K562 (cell line): ENCODE measurements around the gene LACTB. TPM values are rescaled to one million over a fixed set of nuclear protein-coding genes. Genes with fewer than 3 reads are reported as not detected.

Source experiments
- ADNP ChIP-seq: fragments of 200-800 bp; sonication (Bioruptor generic); IDR thresholded peaks from 2 replicates; pipeline ENCODE4 v1.6.1; 2016; ENCODE audit warnings: missing genetic modification characterization, missing compliant biosample characterization
- BHLHE40 ChIP-seq: IDR thresholded peaks from 2 replicates; pipeline ENCODE4 v1.6.1; 2011; ENCODE audit warnings: low read length, improper control_type of control experiment
- DACH1 ChIP-seq: fragments of 450-650 bp; IDR thresholded peaks from 2 replicates; pipeline ENCODE4 v1.6.1; 2018; ENCODE audit not compliant: partially characterized antibody
- DPF2 ChIP-seq: fragments of 450-650 bp; IDR thresholded peaks from 2 replicates; pipeline ENCODE4 v1.6.1; 2016
- FIP1L1 ChIP-seq: fragments of 200-400 bp; formaldehyde crosslinking; IDR thresholded peaks from 2 replicates; pipeline ENCODE4 v1.6.1; 2018; ENCODE audit warnings: mild to moderate bottlenecking, low read depth, low read length; ENCODE audit not compliant: poor library complexity, severe bottlenecking
- L3MBTL2 ChIP-seq: fragments of 450-650 bp; IDR thresholded peaks from 2 replicates; pipeline ENCODE4 v1.6.1; 2016; ENCODE audit warnings: mild to moderate bottlenecking, moderate library complexity
- LARP7 ChIP-seq: fragments of 450-650 bp; IDR thresholded peaks from 2 replicates; pipeline ENCODE4 v1.6.1; 2016
- MAFG ChIP-seq: fragments of 450-650 bp; conservative IDR thresholded peaks from 2 replicates; pipeline ENCODE4 v1.6.1; 2016; ENCODE audit warnings: missing genetic modification characterization, missing compliant biosample characterization
- MCM7 ChIP-seq, 2 experiments: fragments of 450-650 bp; IDR thresholded peaks; 2 replicates each; pipeline ENCODE4 v1.6.1; 2016 to 2018
- NR2C2 ChIP-seq, 2 experiments: fragments of 200-800 bp in 1 of 2; sonication (Bioruptor generic) in 1 of 2; sonication (generic) in 1 of 2; formaldehyde crosslinking in 1 of 2; IDR thresholded peaks; 2 replicates each; pipeline versions ENCODE4 v1.6.1 to v1.8.0; 2016 to 2022; ENCODE audit warnings: mild to moderate bottlenecking in 1 of 2, missing compliant biosample characterization in 1 of 2, missing genetic modification characterization in 1 of 2, missing genetic modification reagents in 1 of 2
- NR4A1 ChIP-seq, 2 experiments: fragments of 250-450 bp in 1 of 2; fragments of 450-650 bp in 1 of 2; sonication (Bioruptor Pico) in 1 of 2; IDR thresholded peaks; 2 replicates each; pipeline versions ENCODE4 v1.4.0 to v1.6.1; 2016 to 2020; ENCODE audit warnings: mild to moderate bottlenecking in 2 of 2, missing compliant biosample characterization in 1 of 2, missing genetic modification characterization in 1 of 2, moderate library complexity in 1 of 2
- OTX1 ChIP-seq: fragments of 450-650 bp; formaldehyde crosslinking; IDR thresholded peaks from 2 replicates; pipeline ENCODE4 v1.4.0; 2022; ENCODE audit warnings: mild to moderate bottlenecking
- PHF21A ChIP-seq: fragments of 450-650 bp; IDR thresholded peaks from 2 replicates; pipeline ENCODE4 v1.6.1; 2017; ENCODE audit warnings: low read depth, borderline replicate concordance
- POLR2B ChIP-seq: fragments of 450-650 bp; IDR thresholded peaks from 2 replicates; pipeline ENCODE4 v1.6.1; 2018; ENCODE audit warnings: low read depth; ENCODE audit not compliant: partially characterized antibody
- RB1 ChIP-seq: fragments of 450-650 bp; IDR thresholded peaks from 2 replicates; pipeline ENCODE4 v1.6.1; 2017; ENCODE audit warnings: low read depth, mild to moderate bottlenecking
- RCOR1 ChIP-seq, 2 experiments: IDR thresholded peaks; 2 replicates each; pipeline ENCODE4 v1.6.1; 2012; ENCODE audit warnings: low read depth in 2 of 2, low read length in 2 of 2, borderline replicate concordance in 1 of 2, improper control_type of control experiment in 1 of 2
- SMARCB1 ChIP-seq: IDR thresholded peaks from 2 replicates; pipeline ENCODE4 v1.6.1; 2011; ENCODE audit warnings: improper control_type of control experiment, low read depth; ENCODE audit not compliant: insufficient read length
- ZNF121 ChIP-seq: sonication (generic); formaldehyde crosslinking; conservative IDR thresholded peaks from 2 replicates; pipeline ENCODE4 v1.8.0; 2022; ENCODE audit warnings: missing genetic modification reagents
- ZNF134 ChIP-seq: fragments of 250-450 bp; sonication (Bioruptor Pico); conservative IDR thresholded peaks from 2 replicates; pipeline ENCODE4 v1.4.0; 2020
- ZNF75A ChIP-seq: fragments of 450-650 bp; formaldehyde crosslinking; IDR thresholded peaks from 2 replicates; pipeline ENCODE4 v1.4.0; 2020; ENCODE audit warnings: mild to moderate bottlenecking
- ZNF77 ChIP-seq: fragments of 250-450 bp; sonication (Bioruptor Pico); IDR thresholded peaks from 2 replicates; pipeline ENCODE4 v1.5.0; 2020
- polyA plus RNA-seq, 8 experiments: library from polyadenylated mRNA; depleted of rRNA in 4 of 8; stranded (reverse) in 5 of 8; unstranded in 3 of 8; fragments of >200 nt; fragmentation: Nextera tagmentation in 2 of 8; fragmentation: Illumina TruSeq in 1 of 8; extraction: Ambion mirVana in 2 of 8; extraction: Trizol in 1 of 8; gene quantifications; 2 replicates each; pipeline versions ENCODE4 v1.2.1 to v1.2.3, GENCODE V29; 2011 to 2014; ENCODE audit warnings: inconsistent platforms in 1 of 8, missing spikeins in 1 of 8
- total RNA-seq, 7 experiments: library from RNA; depleted of rRNA in 6 of 7; stranded (reverse); fragments of >200 nt in 6 of 7; fragmentation: Illumina TruSeq in 2 of 7; extraction: Trizol in 2 of 7; gene quantifications; 2 replicates each; pipeline versions ENCODE4 v1.2.1 to v1.2.3, GENCODE V29; 2011 to 2021; ENCODE audit warnings: low replicate concordance in 1 of 7
- TF ChIP-seq, protein P1 (sequence below), 2 experiments: IDR thresholded peaks in 1 of 2; conservative IDR thresholded peaks in 1 of 2; 2 replicates each; pipeline ENCODE4 v1.6.1; 2016; ENCODE audit warnings: low read depth in 2 of 2, mild to moderate bottlenecking in 1 of 2, missing compliant biosample characterization in 1 of 2, missing genetic modification characterization in 1 of 2, moderate library complexity in 1 of 2
- TF ChIP-seq, protein P2 (sequence below): IDR thresholded peaks from 3 replicates; pipeline ENCODE4 v1.6.1; 2011; ENCODE audit warnings: borderline replicate concordance, mild to moderate bottlenecking; ENCODE audit not compliant: insufficient read length, insufficient read depth

The LACTB gene
- total and polyA plus RNA-seq, 9 of the 15 experiments (the other 6 are each of a cell fraction or from before 2014, with no cell fraction given), result 3.1 to 15.5 (median 9.8) TPM

DNA sequence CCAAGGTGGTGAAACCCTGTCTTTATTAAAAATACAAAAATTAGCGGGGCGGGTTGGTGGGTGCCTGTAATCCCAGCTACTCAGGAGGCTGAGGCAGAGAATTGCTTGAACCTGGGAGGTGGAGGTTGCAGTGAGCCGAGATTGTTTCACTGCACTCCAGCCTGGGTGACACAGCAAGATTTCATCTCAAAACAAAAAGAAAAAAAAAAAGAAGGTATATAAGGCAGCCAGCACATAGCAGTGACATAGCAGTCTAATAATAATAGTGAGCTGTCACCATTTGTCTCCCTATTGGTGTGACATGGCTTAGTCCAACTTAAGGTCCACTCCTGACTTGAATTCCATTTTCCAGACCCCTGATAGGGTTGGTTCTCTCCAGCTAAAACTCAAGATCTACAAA is 8.8 kb upstream of the LACTB start (continued):
- TF ChIP-seq ZNF121 (CRISPR knock-in tag) (no peak), FIP1L1 (no peak), LARP7 (no peak), POLR2B (no peak), ZNF75A (no peak), ADNP (no peak), MCM7 (IDR thresholded peaks at IDR 0.05) (no peak), DPF2 (peak; percentile 60), ZNF77 (no peak), L3MBTL2 (no peak), NR4A1 (CRISPR knock-in tag; IDR thresholded peaks at IDR 0.05) (no peak), NR4A1 (tag; IDR thresholded peaks at IDR 0.05) (no peak), ZNF134 (CRISPR knock-in tag) (no peak), BHLHE40 (no peak), MAFG (peak; percentile 93), PHF21A (0 out of 2 replicates have a peak, but pooled peaks have one; percentile 14), OTX1 (CRISPR knock-in tag) (no peak), DACH1 (peak; percentile 11), SMARCB1 (no peak), NR2C2 (CRISPR knock-in tag; IDR thresholded peaks at IDR 0.05) (no peak), NR2C2 (tag; IDR thresholded peaks at IDR 0.05) (no peak), RCOR1 (IDR thresholded peaks at IDR 0.05; ENCODE audit: borderline replicate concordance in 1 of 2, low read depth in 2 of 2, low read length in 2 of 2) (peak in 1 of 2 experiments; percentile 57; a peak in 1 of 4 replicates), RB1 (no peak)
- TF ChIP-seq, protein P1, sequence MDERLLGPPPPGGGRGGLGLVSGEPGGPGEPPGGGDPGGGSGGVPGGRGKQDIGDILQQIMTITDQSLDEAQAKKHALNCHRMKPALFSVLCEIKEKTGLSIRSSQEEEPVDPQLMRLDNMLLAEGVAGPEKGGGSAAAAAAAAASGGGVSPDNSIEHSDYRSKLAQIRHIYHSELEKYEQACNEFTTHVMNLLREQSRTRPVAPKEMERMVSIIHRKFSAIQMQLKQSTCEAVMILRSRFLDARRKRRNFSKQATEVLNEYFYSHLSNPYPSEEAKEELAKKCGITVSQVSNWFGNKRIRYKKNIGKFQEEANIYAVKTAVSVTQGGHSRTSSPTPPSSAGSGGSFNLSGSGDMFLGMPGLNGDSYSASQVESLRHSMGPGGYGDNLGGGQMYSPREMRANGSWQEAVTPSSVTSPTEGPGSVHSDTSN (CRISPR knock-in tag; IDR thresholded peaks at IDR 0.05; ENCODE audit: low read depth), result no peak
- TF ChIP-seq, protein P1 (tag; conservative IDR thresholded peaks at IDR 0.05; ENCODE audit: low read depth), result peak; percentile 45; the same call in 1 of the 2 replicates
- TF ChIP-seq, protein P2, sequence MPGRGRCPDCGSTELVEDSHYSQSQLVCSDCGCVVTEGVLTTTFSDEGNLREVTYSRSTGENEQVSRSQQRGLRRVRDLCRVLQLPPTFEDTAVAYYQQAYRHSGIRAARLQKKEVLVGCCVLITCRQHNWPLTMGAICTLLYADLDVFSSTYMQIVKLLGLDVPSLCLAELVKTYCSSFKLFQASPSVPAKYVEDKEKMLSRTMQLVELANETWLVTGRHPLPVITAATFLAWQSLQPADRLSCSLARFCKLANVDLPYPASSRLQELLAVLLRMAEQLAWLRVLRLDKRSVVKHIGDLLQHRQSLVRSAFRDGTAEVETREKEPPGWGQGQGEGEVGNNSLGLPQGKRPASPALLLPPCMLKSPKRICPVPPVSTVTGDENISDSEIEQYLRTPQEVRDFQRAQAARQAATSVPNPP, result no peak
